Measurements from ENCODE around the gene CTH. TPM values are rescaled to one million over a fixed set of nuclear protein-coding genes. Genes with fewer than 3 reads are reported as not detected.
A peak's percentile ranks its signal among the peaks of the same experiment; 100 is the strongest.

Gene CTH
- total RNA-seq (2013) = 2.8 TPM
- polyA plus RNA-seq = 1 to 10 TPM in 1 of 3 donors, under 1 TPM in 2; 0.16 to 1.5 (median 0.28) TPM
- polyA minus RNA-seq = 4.6 and 7.1 TPM in 2 replicates
- 1.8 to 7.8 (median 5.3) reads per million in 11 experiments for total RNA-seq

DNA sequence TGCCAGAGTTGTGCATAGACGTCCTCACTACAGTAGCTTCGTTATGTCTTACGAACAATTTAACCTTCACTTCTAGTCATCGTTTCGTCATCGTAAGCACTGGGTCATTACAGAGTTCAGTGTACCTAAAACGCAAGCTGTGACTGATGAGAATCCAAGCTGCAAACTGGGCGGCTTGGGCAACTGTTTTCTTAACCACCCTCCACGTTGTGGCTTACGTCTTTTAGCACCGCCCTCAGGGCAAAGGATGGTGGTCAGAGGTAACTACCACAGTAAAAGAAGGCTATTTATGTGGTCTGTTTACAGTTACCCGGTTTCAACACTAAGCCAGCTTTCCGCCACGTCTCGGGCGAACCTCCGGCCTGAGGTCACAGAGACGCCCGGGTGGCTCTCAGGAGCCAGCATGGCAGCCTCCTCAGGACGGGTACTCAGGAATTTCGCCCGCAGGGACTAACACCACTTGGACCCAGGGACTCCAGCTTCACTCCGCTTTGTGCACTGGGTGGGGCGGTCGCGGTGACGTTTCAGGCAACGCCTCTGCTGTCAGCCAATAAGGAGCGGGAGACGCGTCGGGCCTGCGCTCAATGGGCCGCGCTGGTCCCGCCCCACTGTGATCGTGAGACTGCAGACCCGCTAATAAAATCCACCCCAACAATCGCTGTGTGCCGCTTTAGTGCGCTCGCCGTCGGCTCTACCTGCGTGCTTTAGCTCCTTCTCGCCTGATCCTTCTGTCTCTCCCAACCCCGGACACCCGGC is at the start of gene CTH:
TSS of gene CTH (plus strand) at position 665 of the 756 bp plus-strand sequence. CDS start 148 bp downstream, outside the sequence.
- peak within 1 kb of the TSS; percentile 75 for H3K9ac ChIP-seq (ENCODE audit: insufficient read depth, low read length, poor library complexity, severe bottlenecking)
- Mint-ChIP-seq H3K4me1 (peaks cover 15% of the 10 kb centered on the region), H3K9me3 (no peaks in the 10 kb centered on the region), H3K27me3 (ENCODE audit: low read depth in 3 of 3) (peaks cover 3 to 14% (median 8%) of the 10 kb centered on the region in 3 donors), H3K27ac (peak within 1 kb of the TSS; percentile 92 to 99 (median 97)), H3K36me3 (no peaks in the 10 kb centered on the region), H3K4me3 (peak within 1 kb of the TSS; percentile 98 to 99)
- no peaks in the 10 kb centered on the region for H3K79me2 ChIP-seq (ENCODE audit: insufficient read depth, low read length)
- H3K36me3 ChIP-seq (replicated peaks in 1 of 2; ENCODE audit: control insufficient read depth in 1 of 2, insufficient read depth in 2 of 2, low read length in 2 of 2) = no peaks in the 10 kb centered on the region
- WGBS (ENCODE audit: insufficient coverage) = under 1% methylated on average over 44 of the region's 48 CpGs
- H3K9me3 ChIP-seq (replicated peaks in 1 of 2; ENCODE audit: control insufficient read depth in 1 of 2, insufficient read depth in 1 of 2, low read length in 2 of 2) = no peaks in the 10 kb centered on the region
- H3K27me3 ChIP-seq (ENCODE audit: control insufficient read depth in 2 of 2, insufficient read depth in 2 of 2, low read length in 2 of 2) = no peaks in the 10 kb centered on the region
- peak; percentile 92 to 93 (median 92) for DNase-seq
- H2AFZ ChIP-seq (ENCODE audit: insufficient read depth, low read depth, low read length, poor library complexity, severe bottlenecking) = peak within 1 kb of the TSS; percentile 87
- H4K20me1 ChIP-seq (ENCODE audit: insufficient read depth, low read length) = no peaks in the 10 kb centered on the region
- intact Hi-C loops (cut with micrococcal nuclease) = loop anchor here (5.0 to 10.0 kb wide), 2 partner anchors 53 to 94 kb away; no protein-coding TSS in a partner anchor
- H3K27ac ChIP-seq (ENCODE audit: low read depth in 1 of 2, low read length in 2 of 2) = peak within 1 kb of the TSS; percentile 90 to 94
- peak within 1 kb of the TSS; percentile 84 for H3K4me2 ChIP-seq (replicated peaks; ENCODE audit: extremely low read depth, low read length, poor library complexity, severe bottlenecking)
- peak within 1 kb of the TSS; percentile 43 to 82 (median 77) for H3K4me3 ChIP-seq (replicated peaks in 1 of 3; ENCODE audit: low read depth in 2 of 3, low read length in 3 of 3)
- TF ChIP-seq, protein P1, sequence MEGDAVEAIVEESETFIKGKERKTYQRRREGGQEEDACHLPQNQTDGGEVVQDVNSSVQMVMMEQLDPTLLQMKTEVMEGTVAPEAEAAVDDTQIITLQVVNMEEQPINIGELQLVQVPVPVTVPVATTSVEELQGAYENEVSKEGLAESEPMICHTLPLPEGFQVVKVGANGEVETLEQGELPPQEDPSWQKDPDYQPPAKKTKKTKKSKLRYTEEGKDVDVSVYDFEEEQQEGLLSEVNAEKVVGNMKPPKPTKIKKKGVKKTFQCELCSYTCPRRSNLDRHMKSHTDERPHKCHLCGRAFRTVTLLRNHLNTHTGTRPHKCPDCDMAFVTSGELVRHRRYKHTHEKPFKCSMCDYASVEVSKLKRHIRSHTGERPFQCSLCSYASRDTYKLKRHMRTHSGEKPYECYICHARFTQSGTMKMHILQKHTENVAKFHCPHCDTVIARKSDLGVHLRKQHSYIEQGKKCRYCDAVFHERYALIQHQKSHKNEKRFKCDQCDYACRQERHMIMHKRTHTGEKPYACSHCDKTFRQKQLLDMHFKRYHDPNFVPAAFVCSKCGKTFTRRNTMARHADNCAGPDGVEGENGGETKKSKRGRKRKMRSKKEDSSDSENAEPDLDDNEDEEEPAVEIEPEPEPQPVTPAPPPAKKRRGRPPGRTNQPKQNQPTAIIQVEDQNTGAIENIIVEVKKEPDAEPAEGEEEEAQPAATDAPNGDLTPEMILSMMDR (IDR thresholded peaks at IDR 0.05) = no peak
- H3K4me1 ChIP-seq (ENCODE audit: control insufficient read depth in 1 of 2, insufficient read depth in 2 of 2, low read length in 2 of 2) = peaks cover 10 to 15% of the 10 kb centered on the region in 2 donors

DNA sequence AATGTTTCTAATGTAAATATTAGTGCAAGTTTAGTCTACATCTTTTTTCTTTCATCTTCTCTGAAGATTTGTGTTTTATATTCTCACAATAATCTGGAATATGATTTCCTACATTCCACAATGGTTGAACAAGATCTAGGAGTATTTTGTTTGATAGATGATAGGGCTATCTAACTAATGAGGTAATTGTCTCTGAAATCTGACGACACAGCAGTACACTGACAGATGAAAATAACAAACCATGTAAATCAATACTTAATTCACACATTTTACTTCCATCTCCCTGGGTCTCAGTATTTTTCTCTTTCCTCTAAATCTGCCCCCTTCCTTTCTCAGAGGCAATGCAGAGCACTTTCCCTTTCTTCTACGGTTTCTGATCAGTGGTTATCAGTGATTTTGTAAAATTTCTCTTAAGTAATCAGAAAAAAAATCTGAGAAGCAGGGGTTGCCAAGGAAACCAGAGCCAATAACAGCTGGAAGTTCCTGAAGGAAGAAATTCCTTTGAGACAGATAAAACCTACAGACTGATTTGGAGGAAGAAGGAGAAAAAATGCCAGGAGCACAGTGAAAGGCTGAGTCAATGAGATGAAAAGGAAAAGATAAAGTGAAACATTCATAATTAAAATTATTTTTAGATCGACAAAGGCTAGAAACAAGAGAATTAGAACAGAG is 49.2 kb upstream of the CTH start:
- no peak overlapping the region for H2AFZ ChIP-seq (ENCODE audit: insufficient read depth, low read depth, low read length, poor library complexity, severe bottlenecking)
- WGBS (ENCODE audit: insufficient coverage) = no CpG with 5 or more reads among the region's 3 CpGs
- H4K20me1 ChIP-seq (ENCODE audit: insufficient read depth, low read length) = no peaks in the 10 kb centered on the region
- Mint-ChIP-seq H3K4me3 (no peak overlapping the region), H3K36me3 (no peaks in the 10 kb centered on the region), H3K27ac (no peak overlapping the region), H3K4me1 (no peaks in the 10 kb centered on the region), H3K27me3 (ENCODE audit: low read depth in 3 of 3) (peaks cover 0 to 2% (median 0%) of the 10 kb centered on the region in 3 donors), H3K9me3 (no peaks in the 10 kb centered on the region)
- H3K36me3 ChIP-seq (replicated peaks in 1 of 2; ENCODE audit: control insufficient read depth in 1 of 2, insufficient read depth in 2 of 2, low read length in 2 of 2) = no peaks in the 10 kb centered on the region
- no peak for DNase-seq
- TF ChIP-seq, protein P1 (IDR thresholded peaks at IDR 0.05) = no peak
- H3K27ac ChIP-seq (ENCODE audit: low read depth in 1 of 2, low read length in 2 of 2) = no peak overlapping the region
- H3K9me3 ChIP-seq (replicated peaks in 1 of 2; ENCODE audit: control insufficient read depth in 1 of 2, insufficient read depth in 1 of 2, low read length in 2 of 2) = no peaks in the 10 kb centered on the region
- H3K27me3 ChIP-seq (ENCODE audit: control insufficient read depth in 2 of 2, insufficient read depth in 2 of 2, low read length in 2 of 2) = no peaks in the 10 kb centered on the region
- H3K79me2 ChIP-seq (ENCODE audit: insufficient read depth, low read length) = no peaks in the 10 kb centered on the region
- no peak overlapping the region for H3K4me3 ChIP-seq (replicated peaks in 1 of 3; ENCODE audit: low read depth in 2 of 3, low read length in 3 of 3)
- no peaks in the 10 kb centered on the region for H3K4me1 ChIP-seq (ENCODE audit: control insufficient read depth in 1 of 2, insufficient read depth in 2 of 2, low read length in 2 of 2)
- intact Hi-C loops (cut with micrococcal nuclease) = no loop called here
- no peak overlapping the region for H3K4me2 ChIP-seq (replicated peaks; ENCODE audit: extremely low read depth, low read length, poor library complexity, severe bottlenecking)
- no peak overlapping the region for H3K9ac ChIP-seq (ENCODE audit: insufficient read depth, low read length, poor library complexity, severe bottlenecking)

Data from CD14-positive monocyte (primary cell).